WTC11 (cell line): ENCODE measurements around the gene IGFBP7. TPM values are rescaled to one million over a fixed set of nuclear protein-coding genes. Genes with fewer than 3 reads are reported as not detected.

ENCODE experiments used
- ATAC-seq: fragments of 200-7000 bp; cut with Tn5 transposase; 2 replicates; pipeline ENCODE4 v1.10.0; 2021; ENCODE audit warnings: mild to moderate bottlenecking, moderate library complexity
- CTCF ChIA-PET: fragments of 300-600 bp; sonication (Branson Sonifier 250); formaldehyde crosslinking; loops from one replicate; lab custom pipeline; 2021; ENCODE audit warnings: antibody characterized with exemption; lab: Charles Lee
- POLR2A ChIA-PET: fragments of 350-600 bp; sonication (Branson Sonifier 250); formaldehyde crosslinking; loops from one replicate; lab custom pipeline; 2021; ENCODE audit warnings: antibody characterized with exemption; lab: Charles Lee
- DNase-seq: peaks from one replicate; pipeline ENCODE4 v3.0.0; 2021; ENCODE audit warnings: low spot score
- H3K27ac Mint-ChIP-seq: 2 replicates; pipeline ENCODE4 v1.8.0; 2021; ENCODE audit warnings: mixed read lengths
- H3K27me3 Mint-ChIP-seq: 2 replicates; pipeline ENCODE4 v1.8.0; 2021; ENCODE audit warnings: low read depth, mild to moderate bottlenecking, moderate library complexity, mixed read lengths
- H3K36me3 Mint-ChIP-seq: 2 replicates; pipeline ENCODE4 v1.8.0; 2021; ENCODE audit warnings: mixed read lengths
- H3K4me1 Mint-ChIP-seq: 2 replicates; pipeline ENCODE4 v1.8.0; 2022; ENCODE audit warnings: mixed read lengths
- H3K4me3 Mint-ChIP-seq: 2 replicates; pipeline ENCODE4 v1.8.0; 2021; ENCODE audit warnings: mild to moderate bottlenecking, moderate library complexity, mixed read lengths
- H3K9me3 Mint-ChIP-seq: 2 replicates; pipeline ENCODE4 v1.8.0; 2021; ENCODE audit warnings: mixed read lengths
- AR ChIP-seq: fragments of 250-450 bp; sonication (Bioruptor Pico); IDR thresholded peaks from 2 replicates; pipeline ENCODE4 v1.9.0; 2021; ENCODE audit warnings: mild to moderate bottlenecking
- ATF1 ChIP-seq: sonication (generic); formaldehyde crosslinking; IDR thresholded peaks from 2 replicates; pipeline ENCODE4 v1.8.1; 2023; ENCODE audit warnings: mild to moderate bottlenecking, moderate library complexity, missing genetic modification reagents
- GTF2I ChIP-seq: fragments of 250-450 bp; sonication (Bioruptor Pico); conservative IDR thresholded peaks from 2 replicates; pipeline ENCODE4 v1.4.0; 2021; ENCODE audit warnings: mild to moderate bottlenecking
- MLX ChIP-seq: sonication (generic); formaldehyde crosslinking; IDR thresholded peaks from 2 replicates; pipeline ENCODE4 v1.8.1; 2023; ENCODE audit warnings: mild to moderate bottlenecking, missing genetic modification reagents, moderate library complexity
- NFYB ChIP-seq: sonication (generic); formaldehyde crosslinking; conservative IDR thresholded peaks from 2 replicates; pipeline ENCODE4 v1.8.0; 2022; ENCODE audit warnings: low read depth, missing genetic modification reagents
- PREB ChIP-seq: sonication (generic); formaldehyde crosslinking; IDR thresholded peaks from 2 replicates; pipeline ENCODE4 v1.8.1; 2022; ENCODE audit warnings: mild to moderate bottlenecking, missing genetic modification reagents, moderate library complexity, borderline replicate concordance
- SOX15 ChIP-seq: fragments of 250-450 bp; sonication (Bioruptor Pico); IDR thresholded peaks from 2 replicates; pipeline ENCODE4 v1.9.0; 2021; ENCODE audit warnings: mild to moderate bottlenecking
- TCF7 ChIP-seq: sonication (generic); formaldehyde crosslinking; IDR thresholded peaks from 2 replicates; pipeline ENCODE4 v1.8.0; 2022; ENCODE audit warnings: mild to moderate bottlenecking, low read depth, missing genetic modification reagents, moderate library complexity
- ZNF317 ChIP-seq: sonication (generic); formaldehyde crosslinking; IDR thresholded peaks from 2 replicates; pipeline ENCODE4 v1.8.1; 2023; ENCODE audit warnings: low read depth, mild to moderate bottlenecking, moderate library complexity, missing genetic modification reagents, borderline replicate concordance
- ZNF671 ChIP-seq: fragments of 250-450 bp; sonication (Bioruptor Pico); IDR thresholded peaks from 2 replicates; pipeline ENCODE4 v1.8.0; 2021; ENCODE audit warnings: mild to moderate bottlenecking
- total RNA-seq: library from RNA; stranded (reverse); gene quantifications from 3 replicates; pipeline ENCODE4 v1.2.3, GENCODE V29; 2021

IGFBP7 gene
- total RNA-seq, 1 experiment from 2014 or later: 1.4 TPM

GRCh38 chr4:57083090-57083489 is 27.1 kb downstream of the IGFBP7 start (continued):
- no peak for TF ChIP-seq AR (CRISPR knock-in tag)

- peak; percentile 9 for ATAC-seq
- Mint-ChIP-seq H3K4me3 (no peak overlapping the region), H3K36me3 (peaks cover 11% of the 10 kb centered on the region)
- TF ChIP-seq ZNF671 (CRISPR knock-in tag) (no peak), MLX (no peak), GTF2I (no peak), SOX15 (CRISPR knock-in tag) (no peak), ATF1 (CRISPR knock-in tag) (no peak), ZNF317 (CRISPR knock-in tag) (no peak), TCF7 (CRISPR knock-in tag) (no peak)
- TF ChIP-seq, all 79 proteins: peak for 0
- DNase-seq: no peak
- H3K9me3 Mint-ChIP-seq: peaks cover 35% of the 10 kb centered on the region
- peaks cover 39% of the 10 kb centered on the region for H3K4me1 Mint-ChIP-seq
- POLR2A ChIA-PET: no interaction called here
- peak overlapping the region; percentile 75 for H3K27ac Mint-ChIP-seq
- CTCF ChIA-PET: interaction anchor here (0.8 to 1.5 kb wide), 4 partner anchors 10 to 82 kb away, joined by 3 read pairs; partner anchors contain the start of gene IGFBP7
- H3K27me3 Mint-ChIP-seq: no peaks in the 10 kb centered on the region
These were observed 28.2 kb downstream of the IGFBP7 start for GRCh38 chr4:57081651-57082621.

- H3K27ac Mint-ChIP-seq: peak overlapping the region; percentile 54; the same call in 1 of the 2 replicates
- H3K4me3 Mint-ChIP-seq: no peak overlapping the region
- peaks cover 35% of the 10 kb centered on the region for H3K9me3 Mint-ChIP-seq
These were observed 29.2 kb downstream of the IGFBP7 start for GRCh38 chr4:57080781-57081650.

More at GRCh38 chr4:57080781-57081650, 29.2 kb downstream of the IGFBP7 start:
- peaks cover 43% of the 10 kb centered on the region for H3K4me1 Mint-ChIP-seq
- ATAC-seq: no peak
- no peak for TF ChIP-seq PREB (CRISPR knock-in tag)
- TF ChIP-seq NFYB: no peak
- TF ChIP-seq, all 79 proteins: peak for 0
- CTCF ChIA-PET: interaction anchor here (0.8 to 1.5 kb wide), 3 partner anchors 11 to 83 kb away, joined by 3 read pairs; partner anchors contain the start of gene IGFBP7
- no peak for DNase-seq
- Mint-ChIP-seq H3K27me3 (no peaks in the 10 kb centered on the region), H3K36me3 (peaks cover 11% of the 10 kb centered on the region)
- POLR2A ChIA-PET: no interaction called here
